Astrocyte of the cerebellum (primary cell): Measurements from ENCODE around the gene SCCPDH.

ENCODE experiments used
- DNase-seq: peaks from one replicate; pipeline ENCODE4 v3.0.0-alpha.2; 2011; ENCODE audit warnings: low read depth
- H3K4me3 ChIP-seq: 2 replicates; pipeline ENCODE4 v1.5.1; 2011; ENCODE audit warnings: mild to moderate bottlenecking, low read depth, low read length, moderate library complexity
- in situ Hi-C: cut with HindIII; loops from 2 replicates; pipeline ENCODE4 v1.10.0; 2017; ENCODE audit warnings: low sequenced_read_pairs
- TF ChIP-seq, protein P1 (sequence below): IDR thresholded peaks from 2 replicates; pipeline ENCODE4 v1.5.1; 2012; ENCODE audit warnings: low read length, low read depth, moderate library complexity, mild to moderate bottlenecking; ENCODE audit errors: missing control alignments

The SCCPDH gene

DNA sequence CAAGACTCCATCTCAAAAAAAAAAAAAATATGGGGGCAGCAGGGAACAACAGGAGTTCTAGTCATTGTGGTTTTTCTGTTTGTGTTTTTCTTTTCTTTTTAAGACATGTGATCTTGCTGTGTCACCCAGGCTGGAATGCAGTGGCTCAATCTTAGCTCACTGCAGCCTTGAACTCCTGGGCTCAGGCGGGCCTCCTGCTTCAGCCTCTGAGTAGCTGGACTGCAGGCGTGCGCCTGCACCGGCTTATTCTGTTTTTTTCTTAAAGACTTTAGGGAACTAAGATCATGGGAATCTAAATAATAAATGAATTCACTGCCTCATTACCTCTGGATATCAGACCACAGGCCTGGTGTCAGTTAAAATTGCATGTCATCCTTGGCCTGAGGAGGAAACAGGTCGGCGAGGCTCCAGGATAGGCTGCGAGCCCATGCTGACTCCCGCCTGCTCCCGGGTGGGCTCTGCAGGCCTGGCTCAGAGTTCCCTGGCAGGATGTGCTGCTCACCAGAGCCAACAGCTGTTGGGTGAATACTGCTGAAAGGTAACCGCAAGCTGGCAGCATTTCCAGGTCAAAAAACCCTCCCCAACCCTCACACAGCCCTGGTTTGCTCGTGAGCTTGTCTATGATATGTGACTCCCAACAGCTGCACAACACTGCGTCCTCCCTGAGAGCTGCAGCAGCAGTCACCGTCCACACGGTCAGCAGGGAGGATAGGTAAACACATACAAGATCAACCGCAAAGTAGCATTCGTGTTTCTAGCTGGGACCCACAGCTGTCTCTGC, 58.1 kb downstream of the SCCPDH start:
- peak; percentile 85 for DNase-seq
- TF ChIP-seq, protein P1, sequence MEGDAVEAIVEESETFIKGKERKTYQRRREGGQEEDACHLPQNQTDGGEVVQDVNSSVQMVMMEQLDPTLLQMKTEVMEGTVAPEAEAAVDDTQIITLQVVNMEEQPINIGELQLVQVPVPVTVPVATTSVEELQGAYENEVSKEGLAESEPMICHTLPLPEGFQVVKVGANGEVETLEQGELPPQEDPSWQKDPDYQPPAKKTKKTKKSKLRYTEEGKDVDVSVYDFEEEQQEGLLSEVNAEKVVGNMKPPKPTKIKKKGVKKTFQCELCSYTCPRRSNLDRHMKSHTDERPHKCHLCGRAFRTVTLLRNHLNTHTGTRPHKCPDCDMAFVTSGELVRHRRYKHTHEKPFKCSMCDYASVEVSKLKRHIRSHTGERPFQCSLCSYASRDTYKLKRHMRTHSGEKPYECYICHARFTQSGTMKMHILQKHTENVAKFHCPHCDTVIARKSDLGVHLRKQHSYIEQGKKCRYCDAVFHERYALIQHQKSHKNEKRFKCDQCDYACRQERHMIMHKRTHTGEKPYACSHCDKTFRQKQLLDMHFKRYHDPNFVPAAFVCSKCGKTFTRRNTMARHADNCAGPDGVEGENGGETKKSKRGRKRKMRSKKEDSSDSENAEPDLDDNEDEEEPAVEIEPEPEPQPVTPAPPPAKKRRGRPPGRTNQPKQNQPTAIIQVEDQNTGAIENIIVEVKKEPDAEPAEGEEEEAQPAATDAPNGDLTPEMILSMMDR, result no peak
- no peak overlapping the region for H3K4me3 ChIP-seq
- in situ Hi-C loops, result no loop called here

GRCh38 chr1:246784621-246785493, 60.6 kb downstream of the SCCPDH start:
- peak; percentile 38 for DNase-seq
- TF ChIP-seq, protein P1, result no peak
- no peak overlapping the region for H3K4me3 ChIP-seq
- in situ Hi-C loops, result no loop called here

- DNase-seq, result peak; percentile 18
- in situ Hi-C loops, result no loop called here
- TF ChIP-seq, protein P1, result no peak
- H3K4me3 ChIP-seq, result no peak overlapping the region
Measured at GRCh38 chr1:246785494-246786111, 61.4 kb downstream of the SCCPDH start.

- no peak for DNase-seq
- TF ChIP-seq, protein P1, result no peak
- in situ Hi-C loops, result no loop called here
- H3K4me3 ChIP-seq, result no peak overlapping the region
Measured at GRCh38 chr1:246786606-246787238, 62.5 kb downstream of the SCCPDH start.

DNA sequence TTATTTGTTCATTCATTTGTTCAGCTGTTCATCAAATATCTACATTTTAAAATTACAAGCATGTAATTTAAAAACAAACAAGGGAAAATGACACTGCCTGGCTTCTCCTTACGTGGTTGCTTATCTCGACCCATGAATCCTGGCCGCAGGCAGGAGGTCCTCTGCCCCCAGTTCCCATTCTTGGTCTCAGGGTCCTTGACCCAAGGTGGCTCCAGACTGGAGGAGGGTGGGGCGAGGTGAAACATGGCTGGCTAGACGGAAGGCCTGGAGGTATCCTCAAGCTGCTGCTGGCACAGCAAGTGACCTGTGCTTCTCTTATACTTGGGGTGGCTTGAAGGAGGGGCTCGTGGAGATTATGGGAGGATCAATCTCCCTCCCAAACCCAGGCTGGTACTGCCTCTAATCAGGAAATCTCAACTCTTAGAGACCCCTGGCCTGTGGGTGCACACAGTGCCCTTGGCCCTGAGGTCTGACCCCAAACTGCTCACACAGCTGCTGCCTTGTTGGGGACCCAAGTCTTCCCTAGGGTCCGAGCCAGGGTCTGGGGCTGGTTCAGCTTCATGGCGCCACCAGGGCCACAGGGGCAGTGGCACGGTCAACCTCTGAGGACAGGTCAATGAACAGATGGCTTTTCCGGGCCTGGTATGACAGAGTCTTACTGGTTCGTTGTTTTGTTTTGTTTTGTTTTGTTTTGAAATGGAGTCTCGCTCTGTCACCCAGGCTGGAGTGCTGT, 63.7 kb downstream of the SCCPDH start:
- TF ChIP-seq, protein P1, result no peak
- H3K4me3 ChIP-seq, result no peak overlapping the region
- no peak for DNase-seq
- in situ Hi-C loops, result no loop called here

DNA sequence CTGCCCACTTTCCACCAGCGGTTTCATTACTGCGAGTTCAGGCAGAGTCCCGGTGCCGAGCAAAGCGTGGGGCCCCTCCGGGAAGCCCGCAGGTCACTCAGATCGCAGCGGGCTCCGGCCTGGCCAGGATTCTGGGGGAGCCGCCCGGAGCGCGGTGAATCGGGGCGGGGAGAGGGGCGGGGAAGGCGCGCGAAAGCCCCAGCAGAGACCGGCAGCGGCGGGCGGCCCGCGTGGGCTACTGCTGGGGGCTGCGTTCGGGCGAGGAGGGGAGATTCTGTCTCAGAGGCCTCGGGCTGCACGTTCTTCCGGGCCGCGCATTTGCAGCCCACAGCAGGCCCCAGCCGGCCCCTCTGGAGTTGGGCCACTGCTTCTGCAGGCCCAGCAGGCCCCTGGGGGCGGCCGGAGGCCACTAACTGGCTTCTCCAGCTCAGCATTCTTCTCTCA, 64.7 kb downstream of the SCCPDH start:
- DNase-seq, result no peak
- no peak overlapping the region for H3K4me3 ChIP-seq
- TF ChIP-seq, protein P1, result no peak
- in situ Hi-C loops, result no loop called here
